Loucy (cell line): Measurements from ENCODE around the gene ADAMTS16.

Experiments used
- CTCF ChIP-seq: fragments of 200-600 bp; sonication (generic); conservative IDR thresholded peaks from 2 replicates; pipeline ENCODE4 v1.5.1; 2014; ENCODE audit warnings: mild to moderate bottlenecking, antibody characterized with exemption, low read length
- EZH2phosphoT487 ChIP-seq: fragments of 200-600 bp; IDR thresholded peaks from 2 replicates; pipeline ENCODE4 v1.6.1; 2018; ENCODE audit warnings: antibody characterized with exemption, mild to moderate bottlenecking, moderate library complexity, borderline replicate concordance

- no peak for TF ChIP-seq CTCF
- no peak for TF ChIP-seq EZH2phosphoT487
Measured at GRCh38 chr5:5351288-5351979, 211.3 kb downstream of the ADAMTS16 start.
